CD4-positive, alpha-beta T cell (primary cell): Measurements from ENCODE around the gene CFLAR. TPM values are rescaled to one million over a fixed set of nuclear protein-coding genes. Genes with fewer than 3 reads are reported as not detected.

Experiments
- ATAC-seq: fragments of 200-7000 bp; cut with Tn5 transposase; one replicate; pipeline ENCODE4 v1.10.0; 2022; ENCODE audit warnings: mild to moderate bottlenecking; ENCODE audit not compliant: poor library complexity
- CTCF ChIA-PET: fragments of 350-600 bp; sonication (Branson Sonifier 250); formaldehyde crosslinking; loops from one replicate; lab custom pipeline; 2021; ENCODE audit warnings: antibody characterized with exemption, inconsistent platforms; lab: Charles Lee
- POLR2A ChIA-PET: fragments of 350-600 bp; sonication (Branson Sonifier 250); formaldehyde crosslinking; loops from one replicate; lab custom pipeline; 2021; ENCODE audit warnings: antibody characterized with exemption, inconsistent platforms; lab: Charles Lee
- DNase-seq, 14 experiments: peaks; one replicate each; pipeline ENCODE4 v3.0.0-alpha.2; 2013 to 2020; ENCODE audit warnings: mixed read lengths in 2 of 14
- H3K27ac ChIP-seq, 2 donors: one replicate each; pipeline versions ENCODE4 v1.5.1 to v1.7.0; 2013; ENCODE audit warnings: low read length in 2 of 2, low read depth in 1 of 2, mild to moderate bottlenecking in 1 of 2
- H3K27me3 ChIP-seq, 2 experiments: 1 replicate in 1 of 2; 2 replicates in 1 of 2; pipeline versions ENCODE4 v1.6.1 to v1.7.0; 2013; ENCODE audit warnings: low read length in 2 of 2, control low read depth in 1 of 2, mild to moderate bottlenecking in 1 of 2, moderate library complexity in 1 of 2; ENCODE audit not compliant: insufficient read depth in 2 of 2, control insufficient read depth in 1 of 2
- H3K36me3 ChIP-seq: one replicate; pipeline ENCODE4 v1.6.1; 2013; ENCODE audit warnings: low read length, control low read depth; ENCODE audit not compliant: insufficient read depth
- H3K4me1 ChIP-seq: one replicate; pipeline ENCODE4 v1.6.1; 2013; ENCODE audit warnings: low read length, control low read depth; ENCODE audit not compliant: insufficient read depth
- H3K4me3 ChIP-seq: one replicate; pipeline ENCODE4 v1.5.1; 2013; ENCODE audit warnings: mild to moderate bottlenecking, low read length, moderate library complexity
- H3K9me3 ChIP-seq, 2 experiments: 1 replicate in 1 of 2; 2 replicates in 1 of 2; pipeline versions ENCODE4 v1.6.1 to v1.7.0; 2013; ENCODE audit warnings: low read length in 2 of 2, mild to moderate bottlenecking in 2 of 2, control low read depth in 1 of 2, moderate library complexity in 1 of 2; ENCODE audit not compliant: control insufficient read depth in 1 of 2, insufficient read depth in 1 of 2
- H3K27ac Mint-ChIP-seq: one replicate; pipeline ENCODE4 v1.8.0; 2020; ENCODE audit warnings: mixed read lengths
- H3K27me3 Mint-ChIP-seq: one replicate; pipeline ENCODE4 v1.8.0; 2021; ENCODE audit warnings: mixed read lengths
- H3K36me3 Mint-ChIP-seq: one replicate; pipeline ENCODE4 v1.8.0; 2021; ENCODE audit warnings: low read depth, mixed read lengths
- H3K4me1 Mint-ChIP-seq: one replicate; pipeline ENCODE4 v1.8.0; 2021; ENCODE audit warnings: low read depth, mixed read lengths
- H3K4me3 Mint-ChIP-seq: one replicate; pipeline ENCODE4 v1.8.0; 2020; ENCODE audit warnings: mild to moderate bottlenecking, mixed read lengths
- H3K9me3 Mint-ChIP-seq: one replicate; pipeline ENCODE4 v1.8.0; 2020; ENCODE audit warnings: mixed read lengths
- intact Hi-C, 2 experiments: fragments of 100-400 bp; cut with DNase I in 1 of 2; cut with micrococcal nuclease in 1 of 2; formaldehyde crosslinking; loops; one replicate each; pipeline versions ENCODE4 v1.15.1 to v1.9.0; 2023 to 2025; cut with DNase I, micrococcal nuclease
- total RNA-seq, 174 experiments: library from RNA in 2 of 174; stranded (reverse) in 2 of 174; gene quantifications; one replicate each; pipeline ENCODE4 v1.2.3 and lab custom pipeline; 2021 to 2026
- TF ChIP-seq, protein P1 (sequence below): fragments of 200-600 bp; IDR thresholded peaks from one replicate; pipeline ENCODE4 v1.8.0; 2022; ENCODE audit warnings: antibody characterized with exemption, mild to moderate bottlenecking

CFLAR gene
- total RNA-seq, 2 experiments from 2014 or later: 178 to 181 TPM

GRCh38 chr2:201132518-201132917 is 16.6 kb downstream of the CFLAR start:
- peaks cover 63% of the 10 kb centered on the region for H3K4me1 ChIP-seq
- peaks cover 64% of the 10 kb centered on the region for H3K36me3 Mint-ChIP-seq
- DNase-seq: peak in 2 of 14 experiments; percentile 48 to 51
- peaks cover 70% of the 10 kb centered on the region for H3K4me1 Mint-ChIP-seq
- POLR2A ChIA-PET: interaction anchor here (1.1 to 2.3 kb wide), 3 partner anchors 10 to 63 kb away, joined by 4 to 5 read pairs (median 5); no protein-coding TSS in a partner anchor
- intact Hi-C loops: no loop called here
- H3K9me3 Mint-ChIP-seq: no peaks in the 10 kb centered on the region
- CTCF ChIA-PET: interaction anchor here (0.8 to 3.6 kb wide), 5 partner anchors 12 to 100 kb away, joined by 3 to 36 read pairs (median 7); no protein-coding TSS in a partner anchor
- no peak overlapping the region for H3K4me3 ChIP-seq
- peak overlapping the region; percentile 96 for H3K27ac Mint-ChIP-seq
- ATAC-seq: no peak
- TF ChIP-seq, protein P1, sequence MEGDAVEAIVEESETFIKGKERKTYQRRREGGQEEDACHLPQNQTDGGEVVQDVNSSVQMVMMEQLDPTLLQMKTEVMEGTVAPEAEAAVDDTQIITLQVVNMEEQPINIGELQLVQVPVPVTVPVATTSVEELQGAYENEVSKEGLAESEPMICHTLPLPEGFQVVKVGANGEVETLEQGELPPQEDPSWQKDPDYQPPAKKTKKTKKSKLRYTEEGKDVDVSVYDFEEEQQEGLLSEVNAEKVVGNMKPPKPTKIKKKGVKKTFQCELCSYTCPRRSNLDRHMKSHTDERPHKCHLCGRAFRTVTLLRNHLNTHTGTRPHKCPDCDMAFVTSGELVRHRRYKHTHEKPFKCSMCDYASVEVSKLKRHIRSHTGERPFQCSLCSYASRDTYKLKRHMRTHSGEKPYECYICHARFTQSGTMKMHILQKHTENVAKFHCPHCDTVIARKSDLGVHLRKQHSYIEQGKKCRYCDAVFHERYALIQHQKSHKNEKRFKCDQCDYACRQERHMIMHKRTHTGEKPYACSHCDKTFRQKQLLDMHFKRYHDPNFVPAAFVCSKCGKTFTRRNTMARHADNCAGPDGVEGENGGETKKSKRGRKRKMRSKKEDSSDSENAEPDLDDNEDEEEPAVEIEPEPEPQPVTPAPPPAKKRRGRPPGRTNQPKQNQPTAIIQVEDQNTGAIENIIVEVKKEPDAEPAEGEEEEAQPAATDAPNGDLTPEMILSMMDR: no peak
- peak overlapping the region in 1 of 2 donors; percentile 35 for H3K27ac ChIP-seq
- no peaks in the 10 kb centered on the region for H3K27me3 Mint-ChIP-seq
- H3K27me3 ChIP-seq: no peaks in the 10 kb centered on the region
- no peaks in the 10 kb centered on the region for H3K9me3 ChIP-seq
- peaks cover 47% of the 10 kb centered on the region for H3K36me3 ChIP-seq
- H3K4me3 Mint-ChIP-seq: peak overlapping the region; percentile 30

DNA sequence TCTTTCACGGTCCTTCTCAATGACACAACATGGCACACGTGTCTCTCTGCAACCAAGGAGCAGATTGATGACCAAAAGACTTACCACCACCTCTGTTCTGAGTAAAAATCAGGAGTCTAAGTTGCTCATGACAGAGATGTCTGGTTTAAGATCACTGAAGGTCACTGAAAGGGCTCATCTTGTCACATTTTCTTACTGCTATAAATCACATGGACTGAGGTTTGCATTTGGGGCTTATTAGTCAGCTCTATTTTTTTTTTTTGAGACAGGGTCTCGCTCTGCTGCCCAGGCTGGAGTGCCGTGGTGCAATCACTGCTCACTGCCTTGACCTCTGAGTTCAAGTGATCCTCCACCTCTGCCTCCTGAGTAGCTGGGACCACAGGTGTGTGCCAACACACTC is 19.4 kb downstream of the CFLAR start:
- no peaks in the 10 kb centered on the region for H3K9me3 ChIP-seq
- no peaks in the 10 kb centered on the region for H3K27me3 ChIP-seq
- POLR2A ChIA-PET: interaction anchor here (0.8 to 1.7 kb wide), 3 partner anchors 9 to 17 kb away, joined by 3 to 4 read pairs (median 4); no protein-coding TSS in a partner anchor
- CTCF ChIA-PET: interaction anchor here (0.9 to 1.3 kb wide), 2 partner anchors 23 to 66 kb away, joined by 3 read pairs; no protein-coding TSS in a partner anchor
- intact Hi-C loops: no loop called here
- TF ChIP-seq, protein P1: no peak
- H3K27ac ChIP-seq: no peak overlapping the region
- no peaks in the 10 kb centered on the region for H3K9me3 Mint-ChIP-seq
- no peak overlapping the region for H3K4me3 ChIP-seq
- ATAC-seq: no peak
- peaks cover 73% of the 10 kb centered on the region for H3K36me3 ChIP-seq
- no peaks in the 10 kb centered on the region for H3K27me3 Mint-ChIP-seq
- peaks cover 88% of the 10 kb centered on the region for H3K36me3 Mint-ChIP-seq
- peaks cover 49% of the 10 kb centered on the region for H3K4me1 Mint-ChIP-seq
- peaks cover 45% of the 10 kb centered on the region for H3K4me1 ChIP-seq
- H3K27ac Mint-ChIP-seq: peak overlapping the region; percentile 60
- no peak overlapping the region for H3K4me3 Mint-ChIP-seq
- no peak for DNase-seq

GRCh38 chr2:201136889-201137321 is 20.9 kb downstream of the CFLAR start:
- Histone ChIP-seq H3K27ac (no peak overlapping the region), H3K27me3 (no peaks in the 10 kb centered on the region), H3K36me3 (peaks cover 88% of the 10 kb centered on the region), H3K9me3 (no peaks in the 10 kb centered on the region), H3K4me3 (no peak overlapping the region), H3K4me1 (peaks cover 30% of the 10 kb centered on the region)
- TF ChIP-seq, protein P1: no peak
- Mint-ChIP-seq H3K36me3 (peaks cover 88% of the 10 kb centered on the region), H3K4me3 (no peak overlapping the region), H3K9me3 (no peaks in the 10 kb centered on the region), H3K27me3 (no peaks in the 10 kb centered on the region), H3K27ac (peak overlapping the region; percentile 60), H3K4me1 (peaks cover 34% of the 10 kb centered on the region)
- DNase-seq (no peak), ATAC-seq (no peak)
- CTCF ChIA-PET: no interaction called here
- intact Hi-C loops: no loop called here
- POLR2A ChIA-PET: interaction anchor here (1.5 kb wide), 1 partner anchor 19 kb away, joined by 4 read pairs; no protein-coding TSS in a partner anchor
